Measurements from ENCODE around the gene SLC16A1. TPM values are rescaled to one million over a fixed set of nuclear protein-coding genes. Genes with fewer than 3 reads are reported as not detected.
"Not testable (repeated sequence)": the region's sequence is repeated elsewhere in the genome, so short reads cannot be mapped to it uniquely, and the experiment has no call there.

The SLC16A1 gene
- polyA plus RNA-seq, 1 donor = 43.0 TPM

- WGBS (ENCODE audit: insufficient coverage, low lambda C conversion rate) = 100% methylated on average over 1 of the region's 4 CpGs
- Histone ChIP-seq H3K27me3 (ENCODE audit: control insufficient read depth, insufficient read depth, low read length) (no peaks in the 10 kb centered on the region), H3K9me3 (ENCODE audit: control insufficient read depth, low read depth, low read length) (no peaks in the 10 kb centered on the region), H3K36me3 (ENCODE audit: control insufficient read depth, insufficient read depth, low read length) (no peaks in the 10 kb centered on the region), H3K4me3 (ENCODE audit: low read length) (no peak overlapping the region), H3K27ac (ENCODE audit: low read length) (no peak overlapping the region), H3K4me1 (ENCODE audit: control insufficient read depth, insufficient read depth, low read length) (no peaks in the 10 kb centered on the region)
- DNase-seq = no peak
Measured at GRCh38 chr1:112991402-112992120, 35.6 kb upstream of the SLC16A1 start.

- Histone ChIP-seq H3K36me3 (ENCODE audit: control insufficient read depth, insufficient read depth, low read length) (no peaks in the 10 kb centered on the region), H3K27ac (ENCODE audit: low read length) (no peak overlapping the region), H3K27me3 (ENCODE audit: control insufficient read depth, insufficient read depth, low read length) (no peaks in the 10 kb centered on the region), H3K9me3 (ENCODE audit: control insufficient read depth, low read depth, low read length) (no peaks in the 10 kb centered on the region), H3K4me1 (ENCODE audit: control insufficient read depth, insufficient read depth, low read length) (no peaks in the 10 kb centered on the region), H3K4me3 (ENCODE audit: low read length) (no peak overlapping the region)
- no peak for DNase-seq
- no CpG with 5 or more reads among the region's 7 CpGs for WGBS (ENCODE audit: insufficient coverage, low lambda C conversion rate)
Measured at GRCh38 chr1:112990271-112990670, 34.3 kb upstream of the SLC16A1 start.

GRCh38 chr1:112988367-112988766 lies 32.4 kb upstream of the SLC16A1 start:
- WGBS (ENCODE audit: insufficient coverage, low lambda C conversion rate) = no CpG with 5 or more reads among the region's 1 CpG
- H3K4me3 ChIP-seq (ENCODE audit: low read length) = no peak overlapping the region
- no peak overlapping the region for H3K27ac ChIP-seq (ENCODE audit: low read length)
- no peaks in the 10 kb centered on the region for H3K27me3 ChIP-seq (ENCODE audit: control insufficient read depth, insufficient read depth, low read length)
- H3K4me1 ChIP-seq (ENCODE audit: control insufficient read depth, insufficient read depth, low read length) = no peaks in the 10 kb centered on the region
- DNase-seq = no peak
- no peaks in the 10 kb centered on the region for H3K9me3 ChIP-seq (ENCODE audit: control insufficient read depth, low read depth, low read length)
- H3K36me3 ChIP-seq (ENCODE audit: control insufficient read depth, insufficient read depth, low read length) = no peaks in the 10 kb centered on the region

- Histone ChIP-seq H3K9me3 (ENCODE audit: control insufficient read depth, low read depth, low read length) (no peaks in the 10 kb centered on the region), H3K27me3 (ENCODE audit: control insufficient read depth, insufficient read depth, low read length) (no peaks in the 10 kb centered on the region), H3K4me3 (ENCODE audit: low read length) (no peak overlapping the region), H3K27ac (ENCODE audit: low read length) (no peak overlapping the region), H3K36me3 (ENCODE audit: control insufficient read depth, insufficient read depth, low read length) (no peaks in the 10 kb centered on the region), H3K4me1 (ENCODE audit: control insufficient read depth, insufficient read depth, low read length) (no peaks in the 10 kb centered on the region)
- WGBS (ENCODE audit: insufficient coverage, low lambda C conversion rate) = no CpG with 5 or more reads among the region's 2 CpGs
- no peak for DNase-seq
Measured at GRCh38 chr1:112985123-112985522, 29.1 kb upstream of the SLC16A1 start.

- Histone ChIP-seq H3K27ac (ENCODE audit: low read length) (no peak overlapping the region), H3K36me3 (ENCODE audit: control insufficient read depth, insufficient read depth, low read length) (no peaks in the 10 kb centered on the region), H3K27me3 (ENCODE audit: control insufficient read depth, insufficient read depth, low read length) (no peaks in the 10 kb centered on the region), H3K9me3 (ENCODE audit: control insufficient read depth, low read depth, low read length) (no peaks in the 10 kb centered on the region), H3K4me1 (ENCODE audit: control insufficient read depth, insufficient read depth, low read length) (no peaks in the 10 kb centered on the region), H3K4me3 (ENCODE audit: low read length) (no peak overlapping the region)
- DNase-seq = no peak
- WGBS (ENCODE audit: insufficient coverage, low lambda C conversion rate) = 71% methylated on average over 2 of the region's 6 CpGs
Measured at GRCh38 chr1:112983537-112984131, 27.6 kb upstream of the SLC16A1 start.

GRCh38 chr1:112982853-112983536 lies 27.0 kb upstream of the SLC16A1 start:
- Histone ChIP-seq H3K9me3 (ENCODE audit: control insufficient read depth, low read depth, low read length) (no peaks in the 10 kb centered on the region), H3K27ac (ENCODE audit: low read length) (no peak overlapping the region), H3K36me3 (ENCODE audit: control insufficient read depth, insufficient read depth, low read length) (no peaks in the 10 kb centered on the region), H3K27me3 (ENCODE audit: control insufficient read depth, insufficient read depth, low read length) (no peaks in the 10 kb centered on the region), H3K4me3 (ENCODE audit: low read length) (no peak overlapping the region), H3K4me1 (ENCODE audit: control insufficient read depth, insufficient read depth, low read length) (no peaks in the 10 kb centered on the region)
- DNase-seq = no peak
- WGBS (ENCODE audit: insufficient coverage, low lambda C conversion rate) = no CpG with 5 or more reads among the region's 5 CpGs

GRCh38 chr1:112982328-112982727 lies 26.3 kb upstream of the SLC16A1 start:
- no CpG with 5 or more reads among the region's 2 CpGs for WGBS (ENCODE audit: insufficient coverage, low lambda C conversion rate)
- H3K27ac ChIP-seq (ENCODE audit: low read length) = no peak overlapping the region

GRCh38 chr1:112981834-112982233 lies 25.8 kb upstream of the SLC16A1 start:
- H3K9me3 ChIP-seq (ENCODE audit: control insufficient read depth, low read depth, low read length); H3K36me3 ChIP-seq (ENCODE audit: control insufficient read depth, insufficient read depth, low read length); H3K27ac ChIP-seq (ENCODE audit: low read length); H3K4me3 ChIP-seq (ENCODE audit: low read length); H3K4me1 ChIP-seq (ENCODE audit: control insufficient read depth, insufficient read depth, low read length); H3K27me3 ChIP-seq (ENCODE audit: control insufficient read depth, insufficient read depth, low read length); DNase-seq: not testable (repeated sequence)
- WGBS (ENCODE audit: insufficient coverage, low lambda C conversion rate) = no CpG with 5 or more reads among the region's 8 CpGs

More at GRCh38 chr1:112982328-112982727, 26.3 kb upstream of the SLC16A1 start:
- DNase-seq = no peak
- Histone ChIP-seq H3K4me3 (ENCODE audit: low read length) (no peak overlapping the region), H3K4me1 (ENCODE audit: control insufficient read depth, insufficient read depth, low read length) (no peaks in the 10 kb centered on the region), H3K27me3 (ENCODE audit: control insufficient read depth, insufficient read depth, low read length) (no peaks in the 10 kb centered on the region), H3K9me3 (ENCODE audit: control insufficient read depth, low read depth, low read length) (no peaks in the 10 kb centered on the region), H3K36me3 (ENCODE audit: control insufficient read depth, insufficient read depth, low read length) (no peaks in the 10 kb centered on the region)

GRCh38 chr1:112981426-112981825 lies 25.4 kb upstream of the SLC16A1 start:
- H3K27me3 ChIP-seq (ENCODE audit: control insufficient read depth, insufficient read depth, low read length) = no peaks in the 10 kb centered on the region
- H3K27ac ChIP-seq (ENCODE audit: low read length) = no peak overlapping the region
- H3K4me3 ChIP-seq (ENCODE audit: low read length) = no peak overlapping the region
- H3K36me3 ChIP-seq (ENCODE audit: control insufficient read depth, insufficient read depth, low read length) = no peaks in the 10 kb centered on the region
- DNase-seq = no peak
- H3K9me3 ChIP-seq (ENCODE audit: control insufficient read depth, low read depth, low read length) = no peaks in the 10 kb centered on the region
- 100% methylated on average over 1 of the region's 1 CpG for WGBS (ENCODE audit: insufficient coverage, low lambda C conversion rate)
- H3K4me1 ChIP-seq (ENCODE audit: control insufficient read depth, insufficient read depth, low read length) = no peaks in the 10 kb centered on the region

GRCh38 chr1:112975336-112975735 lies 19.3 kb upstream of the SLC16A1 start:
- H3K4me3 ChIP-seq (ENCODE audit: low read length) = no peak overlapping the region
- H3K4me1 ChIP-seq (ENCODE audit: control insufficient read depth, insufficient read depth, low read length) = no peaks in the 10 kb centered on the region
- no peak for DNase-seq
- no peaks in the 10 kb centered on the region for H3K27me3 ChIP-seq (ENCODE audit: control insufficient read depth, insufficient read depth, low read length)
- H3K36me3 ChIP-seq (ENCODE audit: control insufficient read depth, insufficient read depth, low read length) = no peaks in the 10 kb centered on the region
- H3K9me3 ChIP-seq (ENCODE audit: control insufficient read depth, low read depth, low read length) = no peaks in the 10 kb centered on the region
- no peak overlapping the region for H3K27ac ChIP-seq (ENCODE audit: low read length)
- 76% methylated on average over 3 of the region's 5 CpGs for WGBS (ENCODE audit: insufficient coverage, low lambda C conversion rate)
